Endothelial cell of umbilical vein (primary cell): ENCODE results near the gene EDN2. TPM values are rescaled to one million over a fixed set of nuclear protein-coding genes. Genes with fewer than 3 reads are reported as not detected.

Experiments
- BruUV-seq: library from RNA; stranded (reverse); fragments of 400-500 nt; replicated peaks from 2 replicates; lab custom pipeline; 2021; lab: Mats Ljungman, UMichigan
- CTCF ChIA-PET: fragments of 300-600, 350-600 bp; sonication (Branson Sonifier 250); formaldehyde crosslinking; loops from one replicate; lab custom pipeline; 2021; ENCODE audit warnings: antibody characterized with exemption, inconsistent platforms; lab: Charles Lee
- POLR2A ChIA-PET: fragments of 300-600, 350-600 bp; sonication (Branson Sonifier 250); formaldehyde crosslinking; loops from one replicate; lab custom pipeline; 2021; ENCODE audit warnings: antibody characterized with exemption, inconsistent platforms; lab: Charles Lee
- DNase-seq: peaks from one replicate; pipeline ENCODE4 v3.0.0-alpha.2; 2011; ENCODE audit warnings: low read depth, low spot score
- FAIRE-seq: peaks from 2 replicates; lab custom pipeline; 2011; peaks lifted over from hg19 to GRCh38; lab: Jason Lieb, UNC
- H2AFZ ChIP-seq: 2 replicates; pipeline ENCODE4 v1.6.0; 2012; ENCODE audit warnings: low read depth, low read length, control low read depth, inconsistent platforms
- H3K27ac ChIP-seq: 2 replicates; pipeline ENCODE4 v1.5.1; 2011; ENCODE audit warnings: low read depth, mild to moderate bottlenecking, control low read depth, low read length, moderate library complexity; ENCODE audit not compliant: insufficient read depth
- H3K27me3 ChIP-seq, 2 experiments: 2 replicates each; pipeline versions ENCODE4 v1.6.0 to v1.6.1; 2011; ENCODE audit warnings: low read length in 2 of 2, mixed read lengths in 1 of 2; ENCODE audit not compliant: control insufficient read depth in 2 of 2, insufficient read depth in 2 of 2
- H3K36me3 ChIP-seq, 2 experiments: 2 replicates in 1 of 2; 3 replicates in 1 of 2; pipeline ENCODE4 v1.5.1; 2011; ENCODE audit warnings: low read length in 2 of 2, mild to moderate bottlenecking in 1 of 2, moderate library complexity in 1 of 2; ENCODE audit not compliant: control insufficient read depth in 2 of 2, insufficient read depth in 2 of 2; ENCODE audit errors: extremely low read depth in 1 of 2
- H3K4me1 ChIP-seq: 3 replicates; pipeline ENCODE4 v1.5.1; 2011; ENCODE audit warnings: mild to moderate bottlenecking, low read length; ENCODE audit not compliant: control insufficient read depth, insufficient read depth; ENCODE audit errors: extremely low read depth
- H3K4me2 ChIP-seq: 2 replicates; pipeline ENCODE4 v1.6.1; 2011; ENCODE audit warnings: low read length, control low read depth, mixed read lengths; ENCODE audit not compliant: insufficient read depth
- H3K4me3 ChIP-seq, 3 experiments: fragments of 200-600 bp in 1 of 3; sonication (generic), shearing (Covaris generic) in 1 of 3; replicated peaks in 1 of 3; 2 replicates each; pipeline ENCODE4 v1.5.1; 2011 to 2016; ENCODE audit warnings: control low read depth in 3 of 3, low read length in 3 of 3, mild to moderate bottlenecking in 2 of 3, inconsistent platforms in 1 of 3, low read depth in 1 of 3, moderate library complexity in 1 of 3; ENCODE audit not compliant: insufficient read depth in 1 of 3
- H3K79me2 ChIP-seq: 2 replicates; pipeline ENCODE4 v1.6.0; 2012; ENCODE audit warnings: low read length, inconsistent platforms; ENCODE audit not compliant: control insufficient read depth, insufficient read depth
- H3K9ac ChIP-seq: replicated peaks from 2 replicates; pipeline ENCODE3; 2011; ENCODE audit warnings: low read length, control low read depth; ENCODE audit not compliant: insufficient read depth; ENCODE audit errors: extremely low read depth
- H3K9me1 ChIP-seq: replicated peaks from 3 replicates; pipeline ENCODE4 v1.6.0; 2011; ENCODE audit warnings: mild to moderate bottlenecking, low read length; ENCODE audit not compliant: control insufficient read depth, insufficient read depth; ENCODE audit errors: extremely low read depth
- H3K9me3 ChIP-seq: replicated peaks from 2 replicates; pipeline ENCODE4 v1.5.1; 2012; ENCODE audit warnings: low read length, inconsistent platforms; ENCODE audit not compliant: control insufficient read depth, insufficient read depth
- H4K20me1 ChIP-seq: replicated peaks from 2 replicates; pipeline ENCODE3; 2011; ENCODE audit warnings: mild to moderate bottlenecking, low read length; ENCODE audit not compliant: control insufficient read depth, insufficient read depth; ENCODE audit errors: extremely low read depth
- CTCF ChIP-seq, 2 donors: IDR thresholded peaks; 1 replicate in 1 of 2; 2 replicates in 1 of 2; pipeline ENCODE4 v1.5.1; 2011; ENCODE audit warnings: low read length in 2 of 2, mild to moderate bottlenecking in 2 of 2, moderate library complexity in 2 of 2, control low read depth in 1 of 2, inconsistent platforms in 1 of 2, low read depth in 1 of 2; ENCODE audit not compliant: insufficient read depth in 1 of 2; ENCODE audit errors: extremely low read depth in 1 of 2
- EZH2 ChIP-seq: IDR thresholded peaks from 2 replicates; pipeline ENCODE4 v1.6.1; 2012; ENCODE audit warnings: borderline replicate concordance, low read depth, mild to moderate bottlenecking, moderate library complexity, low read length, inconsistent platforms; ENCODE audit not compliant: severe bottlenecking
- FOS ChIP-seq: IDR thresholded peaks from 2 replicates; pipeline ENCODE4 v1.6.1; 2011; ENCODE audit warnings: mild to moderate bottlenecking, low read length, moderate library complexity, borderline replicate concordance; ENCODE audit not compliant: insufficient read depth
- GATA2 ChIP-seq: IDR thresholded peaks from 2 replicates; pipeline ENCODE4 v1.7.0; 2011; ENCODE audit warnings: low read depth, mild to moderate bottlenecking, moderate library complexity, mixed read lengths, low read length; ENCODE audit not compliant: insufficient read length, insufficient read depth
- JUN ChIP-seq: IDR thresholded peaks from 2 replicates; pipeline ENCODE4 v1.6.1; 2011; ENCODE audit warnings: borderline replicate concordance, low read depth; ENCODE audit not compliant: insufficient read length, insufficient read depth
- POLR2A ChIP-seq: IDR thresholded peaks from 2 replicates; pipeline ENCODE4 v1.6.1; 2012; ENCODE audit warnings: low read depth, mild to moderate bottlenecking, control low read depth, low read length
- POLR2AphosphoS5 ChIP-seq: IDR thresholded peaks from 2 replicates; pipeline ENCODE4 v1.6.1; 2012; ENCODE audit warnings: low read depth, mild to moderate bottlenecking, control low read depth, low read length, moderate library complexity; ENCODE audit not compliant: insufficient read depth
- dilution Hi-C: fragments of 300-500 bp; cut with MboI; formaldehyde crosslinking; loops from one replicate; pipeline ENCODE4 v1.15.0; 2019; ENCODE audit warnings: low sequenced_read_pairs; ENCODE audit not compliant: extremely low pct_ligation_motif_present
- intact Hi-C: fragments of 100-400 bp; cut with micrococcal nuclease; formaldehyde crosslinking; loops from one replicate; pipeline ENCODE4 v1.10.0; 2022
- polyA plus RNA-seq, 4 experiments: library from polyadenylated mRNA; depleted of rRNA in 3 of 4; stranded (reverse) in 3 of 4; unstranded in 1 of 4; fragments of >200 nt; gene quantifications; 2 replicates each; pipeline versions ENCODE4 v1.2.1 to v1.2.3, GENCODE V29; 2011 to 2012; ENCODE audit warnings: missing spikeins in 1 of 4
- total RNA-seq: library from RNA; stranded (reverse); gene quantifications from 2 replicates; pipeline ENCODE4 v1.2.3, GENCODE V29; 2021
- TF ChIP-seq, protein P1 (sequence below): IDR thresholded peaks from 2 replicates; pipeline ENCODE4 v1.6.1; 2011; ENCODE audit not compliant: insufficient read depth, insufficient read length

EDN2 gene
- total and polyA plus RNA-seq, 2 donors (not counting 3 experiments of a cell fraction or from before 2014, with no cell fraction given): not detected

GRCh38 chr1:41455479-41456332 lies 28.8 kb downstream of the EDN2 start:
- H3K4me3 ChIP-seq: no peak overlapping the region
- H3K79me2 ChIP-seq: no peaks in the 10 kb centered on the region
- DNase-seq: no peak
- POLR2A ChIA-PET: no interaction called here
- no peak overlapping the region for H2AFZ ChIP-seq
- dilution Hi-C loops: no loop called here
- no peaks in the 10 kb centered on the region for H4K20me1 ChIP-seq
- CTCF ChIA-PET: interaction anchor here (0.7 to 1.5 kb wide), 4 partner anchors 9 to 173 kb away, joined by 3 to 4 read pairs (median 3); no protein-coding TSS in a partner anchor
- intact Hi-C loops: no loop called here
- H3K4me1 ChIP-seq: no peaks in the 10 kb centered on the region
- peaks cover 0 to 7% of the 10 kb centered on the region in 2 experiments for H3K27me3 ChIP-seq
- no TSS peak for BruUV-seq
- H3K9ac ChIP-seq: no peak overlapping the region
- H3K4me2 ChIP-seq: no peak overlapping the region
- FAIRE-seq: no peak
- no peaks in the 10 kb centered on the region for H3K9me3 ChIP-seq
- H3K9me1 ChIP-seq: no peaks in the 10 kb centered on the region
- H3K27ac ChIP-seq: no peak overlapping the region
- TF ChIP-seq CTCF (IDR thresholded peaks at IDR 0.05; ENCODE audit: extremely low read depth in 1 of 2, insufficient read depth in 1 of 2, low read depth in 1 of 2, low read length in 2 of 2): no peak
- no peak for TF ChIP-seq POLR2AphosphoS5
- no peak for TF ChIP-seq GATA2
- TF ChIP-seq JUN: no peak
- no peak for TF ChIP-seq FOS
- TF ChIP-seq, protein P1, sequence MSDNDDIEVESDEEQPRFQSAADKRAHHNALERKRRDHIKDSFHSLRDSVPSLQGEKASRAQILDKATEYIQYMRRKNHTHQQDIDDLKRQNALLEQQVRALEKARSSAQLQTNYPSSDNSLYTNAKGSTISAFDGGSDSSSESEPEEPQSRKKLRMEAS: no peak
- no peak for TF ChIP-seq EZH2
- no peak for TF ChIP-seq POLR2A
- H3K36me3 ChIP-seq: no peaks in the 10 kb centered on the region
